IMR-90 (cell line): Measurements from ENCODE around the gene PROK2. TPM values are rescaled to one million over a fixed set of nuclear protein-coding genes. Genes with fewer than 3 reads are reported as not detected.

Source experiments
- ATAC-seq: fragments of 200-7000 bp; cut with Tn5 transposase; 2 replicates; pipeline ENCODE4 v1.9.1; 2020; ENCODE audit warnings: low read depth, mild to moderate bottlenecking, moderate library complexity
- BruUV-seq: library from RNA; stranded (reverse); fragments of 400-500 nt; replicated peaks from 2 replicates; lab custom pipeline; 2021; lab: Mats Ljungman, UMichigan
- CTCF ChIA-PET: fragments of 300-600 bp; formaldehyde crosslinking; extraction: SDS; loops from one replicate; lab custom pipeline; 2021; ENCODE audit warnings: antibody characterized with exemption; lab: Yijun Ruan, JAX
- POLR2A ChIA-PET: fragments of 300-600 bp; sonication (Branson Sonifier 250); formaldehyde crosslinking; loops from one replicate; lab custom pipeline; 2022; ENCODE audit warnings: antibody characterized with exemption; ENCODE audit not compliant: unreplicated experiment; lab: Charles Lee
- DNase-seq: peaks from one replicate; pipeline ENCODE4 v3.0.0; 2013
- H2AFZ ChIP-seq: replicated peaks from 2 replicates; pipeline ENCODE3; 2013; ENCODE audit warnings: low read length, mild to moderate bottlenecking; ENCODE audit not compliant: poor library complexity
- H2AK5ac ChIP-seq: 2 replicates; pipeline ENCODE4 v1.6.1; 2013; ENCODE audit warnings: low read depth, low read length, inconsistent platforms
- H2AK9ac ChIP-seq: replicated peaks from 2 replicates; pipeline ENCODE3; 2013; ENCODE audit warnings: mild to moderate bottlenecking, low read depth, low read length, moderate library complexity; ENCODE audit not compliant: poor library complexity
- H2BK120ac ChIP-seq: 2 replicates; pipeline ENCODE4 v1.6.1; 2013; ENCODE audit warnings: low read depth, low read length, inconsistent platforms
- H2BK15ac ChIP-seq: 3 replicates; pipeline ENCODE4 v1.6.1; 2013; ENCODE audit warnings: low read depth, low read length, inconsistent platforms
- H2BK20ac ChIP-seq: 2 replicates; pipeline ENCODE4 v1.6.1; 2013; ENCODE audit warnings: low read depth, mild to moderate bottlenecking, inconsistent platforms, low read length, moderate library complexity
- H2BK5ac ChIP-seq: 2 replicates; pipeline ENCODE4 v1.6.1; 2013; ENCODE audit warnings: mild to moderate bottlenecking, low read depth, low read length, inconsistent platforms; ENCODE audit not compliant: poor library complexity, severe bottlenecking
- H3K14ac ChIP-seq: replicated peaks from 2 replicates; pipeline ENCODE4 v1.6.1; 2013; ENCODE audit warnings: low read depth, low read length, inconsistent platforms
- H3K18ac ChIP-seq: 2 replicates; pipeline ENCODE4 v1.6.1; 2013; ENCODE audit warnings: low read depth, low read length, control low read depth
- H3K23ac ChIP-seq: 2 replicates; pipeline ENCODE4 v1.6.1; 2013; ENCODE audit warnings: low read depth, low read length, inconsistent platforms
- H3K27ac ChIP-seq: 2 replicates; pipeline ENCODE4 v1.5.1; 2013; ENCODE audit warnings: mild to moderate bottlenecking, control low read depth, low read length; ENCODE audit not compliant: insufficient read depth
- H3K27me3 ChIP-seq: 2 replicates; pipeline ENCODE4 v1.6.1; 2013; ENCODE audit warnings: low read length; ENCODE audit not compliant: control insufficient read depth, insufficient read depth
- H3K36me3 ChIP-seq: 2 replicates; pipeline ENCODE4 v1.6.1; 2013; ENCODE audit warnings: low read length, mixed read lengths; ENCODE audit not compliant: control insufficient read depth, insufficient read depth
- H3K4ac ChIP-seq: 2 replicates; pipeline ENCODE4 v1.6.1; 2013; ENCODE audit warnings: low read depth, low read length, inconsistent platforms
- H3K4me1 ChIP-seq: 2 replicates; pipeline ENCODE4 v1.6.1; 2013; ENCODE audit warnings: low read length, mixed read lengths; ENCODE audit not compliant: control insufficient read depth, insufficient read depth
- H3K4me2 ChIP-seq: 2 replicates; pipeline ENCODE4 v1.6.1; 2013; ENCODE audit warnings: low read depth, mild to moderate bottlenecking, control low read depth, low read length, moderate library complexity
- H3K4me3 ChIP-seq: 2 replicates; pipeline ENCODE4 v1.5.1; 2013; ENCODE audit warnings: low read depth, mild to moderate bottlenecking, control low read depth, low read length, moderate library complexity; ENCODE audit not compliant: insufficient read depth
- H3K56ac ChIP-seq: 2 replicates; pipeline ENCODE4 v1.6.1; 2013; ENCODE audit warnings: low read length, inconsistent platforms; ENCODE audit not compliant: insufficient read depth; ENCODE audit errors: extremely low read depth
- H3K79me1 ChIP-seq, 2 experiments: 2 replicates each; pipeline ENCODE4 v1.6.1; 2013; ENCODE audit warnings: low read length in 2 of 2, inconsistent platforms in 1 of 2, low read depth in 1 of 2
- H3K9ac ChIP-seq: 2 replicates; pipeline ENCODE4 v1.6.1; 2013; ENCODE audit warnings: low read depth, low read length, control low read depth
- H3K9me1 ChIP-seq: 2 replicates; pipeline ENCODE4 v1.6.1; 2013; ENCODE audit warnings: low read length, inconsistent platforms; ENCODE audit not compliant: insufficient read depth
- H3K9me3 ChIP-seq: 2 replicates; pipeline ENCODE4 v1.6.1; 2013; ENCODE audit warnings: low read length; ENCODE audit not compliant: control insufficient read depth, insufficient read depth
- H4K20me1 ChIP-seq: 2 replicates; pipeline ENCODE4 v1.6.1; 2013; ENCODE audit warnings: low read length, inconsistent platforms; ENCODE audit not compliant: insufficient read depth
- H4K5ac ChIP-seq: 2 replicates; pipeline ENCODE4 v1.6.1; 2013; ENCODE audit warnings: mild to moderate bottlenecking, low read depth, low read length, control low read depth
- H4K8ac ChIP-seq, 2 experiments: 2 replicates each; pipeline ENCODE4 v1.6.1; 2013; ENCODE audit warnings: low read depth in 2 of 2, low read length in 2 of 2, control low read depth in 1 of 2, inconsistent platforms in 1 of 2
- H4K91ac ChIP-seq: 2 replicates; pipeline ENCODE4 v1.6.1; 2013; ENCODE audit warnings: low read depth, low read length, inconsistent platforms; ENCODE audit not compliant: insufficient read depth
- BHLHE40 ChIP-seq: fragments of 150-350 bp; IDR thresholded peaks from 2 replicates; pipeline ENCODE4 v1.6.1; 2016; ENCODE audit warnings: mild to moderate bottlenecking, low read depth, low read length
- CEBPB ChIP-seq: IDR thresholded peaks from 2 replicates; pipeline ENCODE4 v1.6.1; 2012; ENCODE audit warnings: low read depth, low read length, improper control_type of control experiment
- CHD1 ChIP-seq: IDR thresholded peaks from 2 replicates; pipeline ENCODE4 v1.6.1; 2012; ENCODE audit warnings: low read depth, low read length, improper control_type of control experiment
- FOS ChIP-seq: fragments of 150-350 bp; IDR thresholded peaks from 2 replicates; pipeline ENCODE4 v1.6.1; 2016; ENCODE audit warnings: low read depth, low read length
- MAFK ChIP-seq: IDR thresholded peaks from 2 replicates; pipeline ENCODE4 v1.6.1; 2012; ENCODE audit warnings: low read depth, low read length, improper control_type of control experiment
- MAZ ChIP-seq: IDR thresholded peaks from 2 replicates; pipeline ENCODE4 v1.6.1; 2012; ENCODE audit warnings: low read depth, mild to moderate bottlenecking, low read length, improper control_type of control experiment, moderate library complexity, borderline replicate concordance
- MXI1 ChIP-seq: IDR thresholded peaks from 2 replicates; pipeline ENCODE4 v1.6.1; 2012; ENCODE audit warnings: low read depth, mild to moderate bottlenecking, low read length, moderate library complexity, borderline replicate concordance
- NFE2L2 ChIP-seq: fragments of 150-350 bp; IDR thresholded peaks from 2 replicates; pipeline ENCODE4 v1.6.1; 2016; ENCODE audit warnings: low read depth, mild to moderate bottlenecking, low read length
- POLR2A ChIP-seq: IDR thresholded peaks from 2 replicates; pipeline ENCODE4 v1.6.1; 2012; ENCODE audit warnings: mild to moderate bottlenecking, low read depth, low read length
- RAD21 ChIP-seq: IDR thresholded peaks from 2 replicates; pipeline ENCODE4 v1.6.1; 2012; ENCODE audit warnings: low read length, improper control_type of control experiment
- RCOR1 ChIP-seq: IDR thresholded peaks from 2 replicates; pipeline ENCODE4 v1.6.1; 2012; ENCODE audit warnings: mild to moderate bottlenecking, low read length, improper control_type of control experiment; ENCODE audit not compliant: insufficient replicate concordance
- RFX5 ChIP-seq: IDR thresholded peaks from 2 replicates; pipeline ENCODE4 v1.8.0; 2012; ENCODE audit warnings: low read depth, mild to moderate bottlenecking, low read length, moderate library complexity
- SMC3 ChIP-seq: fragments of 150-350 bp; IDR thresholded peaks from 2 replicates; pipeline ENCODE4 v1.6.1; 2016; ENCODE audit warnings: low read depth, mild to moderate bottlenecking, antibody characterized with exemption, low read length, moderate library complexity
- WGBS, 2 experiments: methylation state at CpG; one replicate each; pipeline versions ENCODE4 v1.1.5 to v1.1.7; 2013; ENCODE audit warnings: missing lambda C conversion rate in 2 of 2; ENCODE audit not compliant: insufficient read length in 1 of 2; ENCODE audit errors: extremely low coverage in 2 of 2; 5-methylcytosine and 5-hydroxymethylcytosine counted together
- dilution Hi-C: fragments of 300-500 bp; cut with HindIII; formaldehyde crosslinking; loops from one replicate; pipeline ENCODE4 v1.14.3; 2018; ENCODE audit warnings: low sequenced_read_pairs; ENCODE audit not compliant: unreplicated experiment
- in situ Hi-C: fragments of 300-500 bp; cut with MboI; formaldehyde crosslinking; loops from 3 replicates; pipeline ENCODE4 v1.14.3; 2019; ENCODE audit warnings: low sequenced_read_pairs, inconsistent platforms, mixed read lengths
- intact Hi-C: fragments of 100-400 bp; cut with micrococcal nuclease; formaldehyde crosslinking; loops from 2 replicates; pipeline ENCODE4 v1.10.0; 2022
- polyA plus RNA-seq, 3 experiments: library from polyadenylated mRNA; depleted of rRNA; stranded (reverse); fragments of >200 nt; gene quantifications; 2 replicates each; pipeline ENCODE4 v1.2.3, GENCODE V29; 2012; ENCODE audit warnings: low replicate concordance in 1 of 3
- total RNA-seq: library from RNA; depleted of rRNA; stranded (reverse); fragments of >200 nt; gene quantifications from 2 replicates; pipeline ENCODE4 v1.2.3, GENCODE V29; 2012
- TF ChIP-seq, protein P1 (sequence below): fragments of 150-350 bp; IDR thresholded peaks from 2 replicates; pipeline ENCODE4 v1.6.1; 2016; ENCODE audit warnings: low read depth, mild to moderate bottlenecking, low read length, moderate library complexity, borderline replicate concordance
- TF ChIP-seq, protein P2 (sequence below): conservative IDR thresholded peaks from 2 replicates; pipeline ENCODE4 v1.5.1; 2012; ENCODE audit warnings: mild to moderate bottlenecking, low read depth, low read length, improper control_type of control experiment
- TF ChIP-seq, protein P3 (sequence below): fragments of 150-350 bp; IDR thresholded peaks from 2 replicates; pipeline ENCODE4 v1.6.1; 2017; ENCODE audit warnings: mild to moderate bottlenecking, antibody characterized with exemption, low read length, low read depth

Gene PROK2
- total and polyA plus RNA-seq, 2 of the 4 experiments (the other 2 are of a cell fraction) = not detected

DNA sequence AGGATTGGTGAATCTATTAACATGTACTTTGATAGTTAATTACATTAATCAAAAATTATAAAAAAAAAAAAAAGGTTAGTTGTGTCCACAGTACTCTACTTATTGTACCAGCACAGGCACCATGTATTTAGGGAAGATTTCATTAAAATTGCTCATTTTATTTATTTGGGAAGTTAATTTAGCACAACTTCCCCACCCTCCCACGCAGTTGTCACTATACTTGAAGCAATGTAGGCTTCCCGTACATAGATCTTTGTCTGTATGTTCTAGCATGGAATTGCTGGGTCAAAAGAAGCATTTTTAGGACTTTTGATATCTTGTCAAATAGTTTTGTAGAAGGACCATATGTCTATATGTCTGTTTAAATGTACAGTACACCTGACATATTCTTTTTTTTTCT lies 26.9 kb downstream of the PROK2 start:
- Histone ChIP-seq H3K23ac (no peak overlapping the region), H3K56ac (no peak overlapping the region), H3K14ac (no peak overlapping the region), H3K9me1 (no peaks in the 10 kb centered on the region), H2BK5ac (no peak overlapping the region), H3K9me3 (no peaks in the 10 kb centered on the region), H2BK20ac (no peak overlapping the region), H3K9ac (no peak overlapping the region), H4K5ac (no peak overlapping the region), H3K27me3 (peaks cover 40% of the 10 kb centered on the region), H3K4me3 (no peak overlapping the region), H2AK5ac (no peak overlapping the region), H3K4me1 (no peaks in the 10 kb centered on the region), H2BK15ac (no peak overlapping the region), H3K4ac (no peak overlapping the region), H3K18ac (no peak overlapping the region), H3K79me1 (no peaks in the 10 kb centered on the region), H3K27ac (no peak overlapping the region), H4K91ac (no peak overlapping the region), H3K4me2 (no peak overlapping the region), H2AFZ (no peak overlapping the region), H2BK120ac (no peak overlapping the region), H3K36me3 (no peaks in the 10 kb centered on the region), H4K8ac (no peak overlapping the region), H4K20me1 (no peaks in the 10 kb centered on the region), H2AK9ac (no peak overlapping the region)
- DNase-seq (no peak), ATAC-seq (no peak)
- ChIA-PET CTCF (interaction anchor here (0.6 kb wide), 1 partner anchor 205 kb away, joined by 3 read pairs; no protein-coding TSS in a partner anchor), POLR2A (no interaction called here)
- no CpG with 5 or more reads among the region's 2 CpGs for WGBS, 2 experiments
- TF ChIP-seq NFE2L2 = no peak
- TF ChIP-seq RCOR1 = no peak
- TF ChIP-seq CHD1 = no peak
- TF ChIP-seq FOS = no peak
- TF ChIP-seq, protein P1, sequence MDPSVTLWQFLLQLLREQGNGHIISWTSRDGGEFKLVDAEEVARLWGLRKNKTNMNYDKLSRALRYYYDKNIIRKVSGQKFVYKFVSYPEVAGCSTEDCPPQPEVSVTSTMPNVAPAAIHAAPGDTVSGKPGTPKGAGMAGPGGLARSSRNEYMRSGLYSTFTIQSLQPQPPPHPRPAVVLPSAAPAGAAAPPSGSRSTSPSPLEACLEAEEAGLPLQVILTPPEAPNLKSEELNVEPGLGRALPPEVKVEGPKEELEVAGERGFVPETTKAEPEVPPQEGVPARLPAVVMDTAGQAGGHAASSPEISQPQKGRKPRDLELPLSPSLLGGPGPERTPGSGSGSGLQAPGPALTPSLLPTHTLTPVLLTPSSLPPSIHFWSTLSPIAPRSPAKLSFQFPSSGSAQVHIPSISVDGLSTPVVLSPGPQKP = no peak
- TF ChIP-seq MAFK = no peak
- no peak for TF ChIP-seq MXI1
- no peak for TF ChIP-seq CEBPB
- TF ChIP-seq, protein P2, sequence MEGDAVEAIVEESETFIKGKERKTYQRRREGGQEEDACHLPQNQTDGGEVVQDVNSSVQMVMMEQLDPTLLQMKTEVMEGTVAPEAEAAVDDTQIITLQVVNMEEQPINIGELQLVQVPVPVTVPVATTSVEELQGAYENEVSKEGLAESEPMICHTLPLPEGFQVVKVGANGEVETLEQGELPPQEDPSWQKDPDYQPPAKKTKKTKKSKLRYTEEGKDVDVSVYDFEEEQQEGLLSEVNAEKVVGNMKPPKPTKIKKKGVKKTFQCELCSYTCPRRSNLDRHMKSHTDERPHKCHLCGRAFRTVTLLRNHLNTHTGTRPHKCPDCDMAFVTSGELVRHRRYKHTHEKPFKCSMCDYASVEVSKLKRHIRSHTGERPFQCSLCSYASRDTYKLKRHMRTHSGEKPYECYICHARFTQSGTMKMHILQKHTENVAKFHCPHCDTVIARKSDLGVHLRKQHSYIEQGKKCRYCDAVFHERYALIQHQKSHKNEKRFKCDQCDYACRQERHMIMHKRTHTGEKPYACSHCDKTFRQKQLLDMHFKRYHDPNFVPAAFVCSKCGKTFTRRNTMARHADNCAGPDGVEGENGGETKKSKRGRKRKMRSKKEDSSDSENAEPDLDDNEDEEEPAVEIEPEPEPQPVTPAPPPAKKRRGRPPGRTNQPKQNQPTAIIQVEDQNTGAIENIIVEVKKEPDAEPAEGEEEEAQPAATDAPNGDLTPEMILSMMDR = no peak
- no peak for TF ChIP-seq BHLHE40
- TF ChIP-seq, protein P3, sequence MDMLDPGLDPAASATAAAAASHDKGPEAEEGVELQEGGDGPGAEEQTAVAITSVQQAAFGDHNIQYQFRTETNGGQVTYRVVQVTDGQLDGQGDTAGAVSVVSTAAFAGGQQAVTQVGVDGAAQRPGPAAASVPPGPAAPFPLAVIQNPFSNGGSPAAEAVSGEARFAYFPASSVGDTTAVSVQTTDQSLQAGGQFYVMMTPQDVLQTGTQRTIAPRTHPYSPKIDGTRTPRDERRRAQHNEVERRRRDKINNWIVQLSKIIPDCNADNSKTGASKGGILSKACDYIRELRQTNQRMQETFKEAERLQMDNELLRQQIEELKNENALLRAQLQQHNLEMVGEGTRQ = no peak
- no peak for TF ChIP-seq RAD21
- no peak for TF ChIP-seq SMC3
- TF ChIP-seq MAZ = no peak
- no peak for TF ChIP-seq RFX5
- no peak for TF ChIP-seq POLR2A
- dilution Hi-C loops = no loop called here
- intact Hi-C loops = no loop called here
- no TSS peak for BruUV-seq
- in situ Hi-C loops = no loop called here
